ENCODE data around the gene TPSG1.
"Not testable (repeated sequence)": the region's sequence is repeated elsewhere in the genome, so short reads cannot be mapped to it uniquely, and the experiment has no call there.

Gene TPSG1

DNA sequence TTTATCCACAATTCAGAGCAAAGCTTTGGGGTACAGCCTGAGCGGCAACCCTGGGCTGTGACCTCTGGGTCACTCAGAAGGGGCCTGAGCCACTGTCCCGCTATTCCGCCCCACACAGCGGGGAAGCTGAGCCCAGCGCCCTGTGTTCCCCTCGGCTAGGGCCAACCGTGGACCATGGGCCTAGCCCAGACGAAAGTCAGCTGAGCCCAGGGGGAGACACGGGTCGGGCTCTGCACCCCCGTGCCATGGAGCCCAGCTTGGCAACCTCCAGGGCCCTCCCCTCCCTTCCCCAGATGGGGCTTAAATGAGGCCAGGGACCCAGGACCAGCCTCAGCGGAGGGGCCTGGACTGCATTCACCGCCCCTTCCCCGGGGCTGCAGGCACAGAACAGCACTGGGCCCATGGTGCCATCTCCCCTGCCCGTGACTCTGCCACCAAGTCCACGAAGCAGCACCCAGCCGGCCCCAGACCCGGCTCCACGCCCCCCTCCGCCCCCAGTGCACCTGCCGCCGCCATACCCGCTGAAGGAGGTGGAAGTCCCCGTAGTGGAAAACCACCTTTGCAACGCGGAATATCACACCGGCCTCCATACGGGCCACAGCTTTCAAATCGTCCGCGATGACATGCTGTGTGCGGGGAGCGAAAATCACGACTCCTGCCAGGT is 32.6 kb upstream of the TPSG1 start:
- no peak for DNase-seq (ENCODE audit: low read depth in 4 of 4, low spot score in 1 of 4)

DNA sequence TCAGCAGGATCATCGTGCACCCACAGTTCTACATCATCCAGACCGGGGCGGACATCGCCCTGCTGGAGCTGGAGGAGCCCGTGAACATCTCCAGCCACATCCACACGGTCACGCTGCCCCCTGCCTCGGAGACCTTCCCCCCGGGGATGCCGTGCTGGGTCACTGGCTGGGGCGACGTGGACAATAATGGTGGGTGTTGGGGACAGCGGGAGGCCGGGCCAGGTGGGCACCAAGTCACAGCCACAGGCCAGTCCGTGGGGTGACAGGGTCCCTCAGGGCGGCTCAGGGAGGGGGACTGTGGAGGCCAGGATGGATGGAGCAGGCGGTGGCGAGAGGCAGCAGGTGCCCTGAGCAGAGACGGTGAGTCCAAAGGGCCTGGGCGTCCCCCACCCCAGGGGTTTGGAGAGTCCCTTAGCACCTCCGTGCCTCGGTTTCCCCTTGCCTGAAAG is 31.8 kb upstream of the TPSG1 start:
- no peak for DNase-seq (ENCODE audit: low read depth in 4 of 4, low spot score in 1 of 4)

- DNase-seq (ENCODE audit: low read depth in 4 of 4, low spot score in 1 of 4), result not testable (repeated sequence)
Measured at GRCh38 chr16:1256296-1256873, 31.3 kb upstream of the TPSG1 start.

DNA sequence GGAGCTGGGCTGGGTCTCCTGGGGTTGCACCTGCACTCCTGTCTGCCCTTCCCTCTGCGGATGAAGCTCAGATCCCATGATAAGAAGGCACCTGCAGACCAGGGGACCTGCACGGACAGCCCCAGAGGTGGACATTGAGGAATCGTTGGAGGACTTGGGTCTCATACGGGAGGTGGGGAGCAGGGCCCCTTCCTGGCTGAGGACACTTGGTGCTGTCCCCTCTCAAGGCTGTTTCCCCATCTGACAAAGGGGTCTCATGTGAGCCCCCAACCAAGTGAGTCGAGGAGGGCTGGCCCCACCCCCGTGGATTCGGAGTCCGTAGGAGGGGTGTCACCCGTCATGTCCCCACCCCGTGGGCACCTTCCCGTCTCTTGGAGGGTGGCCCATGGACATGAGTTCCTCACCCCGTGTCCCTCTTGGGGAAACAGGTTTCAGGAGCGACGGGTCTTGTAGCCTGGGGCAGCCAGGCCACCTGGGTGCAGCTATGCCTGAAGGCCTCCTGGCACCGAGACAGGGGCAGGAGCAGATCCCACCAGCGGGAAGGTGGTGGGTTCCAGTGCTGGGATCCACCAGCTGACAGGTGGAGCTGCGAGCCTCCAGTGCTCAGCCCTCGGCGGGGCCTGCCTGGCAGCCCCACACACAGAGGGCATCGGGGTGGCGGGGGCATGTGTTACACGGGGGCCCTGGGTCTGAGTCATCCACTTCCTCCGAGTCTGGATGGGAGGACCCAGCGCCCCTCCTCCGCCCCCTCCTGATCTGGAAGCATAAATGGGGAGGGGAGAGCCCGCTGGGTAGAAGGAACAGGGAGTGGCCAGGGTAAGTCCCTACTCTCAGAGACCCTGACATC is 30.4 kb upstream of the TPSG1 start, which contains the start of gene TPSD1:
TPSD1 (plus strand) TSS at position 794 of the 847 bp plus-strand sequence. CDS start 212 bp downstream, outside the sequence.
- not testable (repeated sequence) for DNase-seq (ENCODE audit: low read depth in 4 of 4, low spot score in 1 of 4)

DNA sequence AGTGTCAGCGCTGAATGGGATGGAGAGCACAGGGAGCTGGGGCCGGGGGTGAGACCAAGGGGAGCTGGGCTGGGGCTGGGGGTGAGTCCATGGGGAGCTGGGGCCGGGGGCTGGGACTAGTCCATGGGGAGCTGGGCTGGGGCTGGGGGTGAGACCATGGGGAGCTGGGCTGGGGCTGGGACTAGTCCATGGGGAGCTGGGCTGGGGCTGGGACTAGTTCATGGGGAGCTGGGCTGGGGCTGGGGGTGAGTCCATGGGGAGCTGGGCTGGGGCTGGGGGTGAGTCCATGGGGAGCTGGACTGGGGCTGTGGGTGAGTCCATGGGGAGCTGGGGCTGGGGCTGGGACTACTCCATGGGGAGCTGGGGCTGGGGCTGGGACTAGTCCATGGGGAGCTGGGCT is 29.8 kb upstream of the TPSG1 start:
- not testable (repeated sequence) for DNase-seq (ENCODE audit: low read depth in 4 of 4, low spot score in 1 of 4)

GRCh38 chr16:1253701-1254364 is 28.8 kb upstream of the TPSG1 start:
- not testable (repeated sequence) for DNase-seq (ENCODE audit: low read depth in 4 of 4, low spot score in 1 of 4)

- not testable (repeated sequence) for DNase-seq (ENCODE audit: low read depth in 4 of 4, low spot score in 1 of 4)
Measured at GRCh38 chr16:1249031-1249755, 24.1 kb upstream of the TPSG1 start.

- not testable (repeated sequence) for DNase-seq (ENCODE audit: low read depth in 4 of 4, low spot score in 1 of 4)
Measured at GRCh38 chr16:1247903-1248537, 23.0 kb upstream of the TPSG1 start.

DNA sequence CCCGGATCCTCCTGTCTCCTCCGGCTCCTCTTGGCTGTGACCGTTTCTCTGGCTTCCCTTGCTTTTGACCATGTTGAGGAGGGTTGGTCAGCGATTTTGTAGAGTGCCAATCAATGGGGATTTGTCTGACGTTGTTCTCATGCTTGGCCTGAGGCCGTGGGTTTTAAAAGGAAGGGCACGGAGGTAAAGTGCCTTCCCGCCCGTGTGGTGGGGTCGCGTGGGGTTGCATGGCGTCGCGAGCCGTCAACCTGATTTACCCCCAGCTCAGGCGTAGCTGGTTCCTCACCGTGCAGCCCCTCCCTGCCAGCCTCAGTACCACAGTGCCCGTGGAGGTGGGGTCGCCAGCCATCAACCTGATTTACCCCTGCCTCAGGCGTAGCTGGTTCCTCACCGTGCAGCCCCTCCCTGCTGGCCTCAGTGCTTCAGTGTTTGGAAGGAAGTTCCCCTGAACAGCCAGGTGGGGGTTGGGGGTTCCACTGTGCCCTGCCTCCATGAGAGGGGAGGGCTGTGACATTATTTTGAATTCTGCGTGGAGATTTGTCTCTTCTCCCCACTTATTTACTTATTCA is 20.5 kb upstream of the TPSG1 start:
- DNase-seq (ENCODE audit: low read depth in 4 of 4, low spot score in 1 of 4), result no peak

GRCh38 chr16:1244881-1245280 is 19.8 kb upstream of the TPSG1 start:
- DNase-seq (ENCODE audit: low read depth in 4 of 4, low spot score in 1 of 4), result no peak

GRCh38 chr16:1243907-1244850 is 19.1 kb upstream of the TPSG1 start:
- DNase-seq (ENCODE audit: low read depth in 4 of 4, low spot score in 1 of 4), result not testable (repeated sequence)

DNA sequence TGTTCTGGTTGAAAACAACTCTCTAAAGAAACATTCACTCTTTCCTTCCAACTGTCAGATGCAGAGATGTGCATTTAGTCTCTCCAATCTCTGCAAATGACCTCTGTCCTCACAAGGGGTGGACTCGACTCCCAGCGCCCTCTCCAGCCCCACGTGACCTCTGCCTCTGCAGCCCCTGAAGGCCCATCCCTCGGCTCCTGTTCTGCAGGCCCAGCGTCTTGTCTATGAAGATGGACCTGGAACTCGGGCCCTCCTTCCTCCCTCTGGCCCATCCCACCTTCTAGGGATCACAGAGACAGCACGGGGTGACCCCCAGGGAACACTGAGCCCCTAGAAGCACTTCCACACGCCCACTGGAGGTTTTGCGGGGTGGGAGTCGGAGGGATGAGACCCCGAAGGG is 18.3 kb upstream of the TPSG1 start:
- not testable (repeated sequence) for DNase-seq (ENCODE audit: low read depth in 4 of 4, low spot score in 1 of 4)

DNA sequence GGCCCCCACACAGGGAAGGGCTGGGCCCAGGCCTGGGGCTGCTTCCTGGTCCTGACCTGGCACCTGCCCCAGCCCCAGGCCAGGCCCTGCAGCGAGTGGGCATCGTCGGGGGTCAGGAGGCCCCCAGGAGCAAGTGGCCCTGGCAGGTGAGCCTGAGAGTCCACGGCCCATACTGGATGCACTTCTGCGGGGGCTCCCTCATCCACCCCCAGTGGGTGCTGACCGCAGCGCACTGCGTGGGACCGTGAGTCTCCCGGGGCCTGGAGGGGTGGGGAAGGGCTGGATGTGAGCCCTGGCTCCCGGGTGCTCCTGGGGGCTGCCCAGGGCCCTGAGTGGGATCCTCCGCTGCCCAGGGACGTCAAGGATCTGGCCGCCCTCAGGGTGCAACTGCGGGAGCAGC is 16.0 kb upstream of the TPSG1 start:
- not testable (repeated sequence) for DNase-seq (ENCODE audit: low read depth in 4 of 4, low spot score in 1 of 4)

DNA sequence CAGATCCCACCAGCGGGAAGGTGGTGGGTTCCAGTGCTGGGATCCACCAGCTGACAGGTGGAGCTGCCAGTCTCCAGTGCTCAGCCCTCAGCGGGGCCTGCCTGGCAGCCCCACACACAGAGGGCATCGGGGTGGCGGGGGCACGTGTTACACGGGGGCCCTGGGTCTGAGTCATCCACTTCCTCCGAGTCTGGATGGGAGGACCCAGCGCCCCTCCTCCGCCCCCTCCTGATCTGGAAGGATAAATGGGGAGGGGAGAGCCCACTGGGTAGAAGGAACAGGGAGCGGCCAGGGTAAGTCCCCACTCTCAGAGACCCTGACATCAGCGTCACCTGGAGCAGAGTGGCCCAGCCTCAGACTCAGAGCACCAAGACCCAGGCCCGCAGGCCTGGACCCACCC is 15.4 kb upstream of the TPSG1 start, which contains the start of gene TPSAB1:
TPSAB1 (plus strand) TSS at position 270 of the 400 bp plus-strand sequence. CDS start 234 bp downstream, outside the sequence.
- not testable (repeated sequence) for DNase-seq (ENCODE audit: low read depth in 4 of 4, low spot score in 1 of 4)

DNA sequence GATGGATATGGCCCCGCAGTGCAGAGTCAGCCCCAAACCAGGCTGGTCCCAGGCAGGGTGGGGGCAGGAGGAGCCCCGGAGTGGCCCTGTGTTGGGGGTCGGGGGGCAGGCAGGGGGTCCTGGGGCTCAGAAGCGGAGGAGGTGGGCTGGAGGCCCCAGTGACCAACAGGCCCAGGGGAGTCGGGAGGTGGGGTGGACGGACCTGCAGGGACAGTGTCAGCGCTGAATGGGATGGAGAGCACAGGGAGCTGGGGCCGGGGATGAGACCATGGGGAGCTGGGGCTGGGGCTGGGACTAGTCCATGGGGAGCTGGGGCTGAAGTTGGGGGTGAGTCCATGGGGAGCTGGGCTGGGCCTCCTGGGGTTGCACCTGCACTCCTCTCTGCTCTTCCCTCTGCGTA is 14.5 kb upstream of the TPSG1 start:
- DNase-seq (ENCODE audit: low read depth in 4 of 4, low spot score in 1 of 4), result not testable (repeated sequence)

DNA sequence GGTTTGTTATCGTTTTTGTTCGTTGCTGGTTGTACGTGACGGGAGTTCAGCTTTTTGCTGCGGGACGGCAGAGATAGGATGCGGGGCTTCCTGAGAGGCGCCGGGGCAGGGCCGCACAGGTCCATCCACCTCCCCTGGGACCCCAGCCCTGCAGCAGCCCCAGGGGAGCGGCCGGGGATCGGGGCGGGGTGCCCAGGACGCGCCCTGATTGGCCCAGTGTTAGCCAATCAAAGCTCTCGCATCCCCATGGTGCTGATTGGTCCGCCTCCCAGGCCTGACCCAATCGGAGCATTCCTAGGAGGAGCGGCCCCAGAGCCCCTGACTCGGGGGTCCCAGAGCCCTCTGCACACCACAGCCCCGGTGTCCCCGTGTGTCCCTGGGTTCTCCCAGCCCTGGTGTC is 13.8 kb upstream of the TPSG1 start:
- not testable (repeated sequence) for DNase-seq (ENCODE audit: low read depth in 4 of 4, low spot score in 1 of 4)

GRCh38 chr16:1237990-1238389 is 12.9 kb upstream of the TPSG1 start:
- DNase-seq (ENCODE audit: low read depth in 4 of 4, low spot score in 1 of 4), result no peak

GRCh38 chr16:1236659-1237058 is 11.6 kb upstream of the TPSG1 start:
- not testable (repeated sequence) for DNase-seq (ENCODE audit: low read depth in 4 of 4, low spot score in 1 of 4)
